ENCODE measurements around the gene GALNT18.

Gene GALNT18

GRCh38 chr11:11312738-11313137 lies 309.1 kb downstream of the GALNT18 start:
- Histone ChIP-seq H3K27me3 (ENCODE audit: low read length) (no peaks in the 10 kb centered on the region), H3K9me3 (ENCODE audit: insufficient read depth, low read length) (no peaks in the 10 kb centered on the region), H3K36me3 (ENCODE audit: low read length) (no peaks in the 10 kb centered on the region), H3K4me2 (ENCODE audit: low read depth, low read length, poor library complexity, severe bottlenecking) (no peak overlapping the region), H4K20me1 (ENCODE audit: low read depth, low read length) (no peaks in the 10 kb centered on the region), H2AFZ (ENCODE audit: low read depth, low read length, severe bottlenecking) (no peak overlapping the region), H3F3A (ENCODE audit: insufficient read depth) (no peaks in the 10 kb centered on the region), H3K79me2 (ENCODE audit: insufficient read depth, low read length) (no peaks in the 10 kb centered on the region), H3K9me2 (replicated peaks; ENCODE audit: insufficient read depth, low read length) (no peaks in the 10 kb centered on the region), H3K9ac (ENCODE audit: low read length) (no peak overlapping the region), H3K27ac (ENCODE audit: low read depth, low read length) (no peak overlapping the region), H3K4me3 (ENCODE audit: insufficient read depth, low read length, poor library complexity, severe bottlenecking) (no peak overlapping the region)
- no peak for TF ChIP-seq CTCF (IDR thresholded peaks at IDR 0.05; ENCODE audit: insufficient read depth, low read length, poor library complexity, severe bottlenecking)
- TF ChIP-seq EZH2phosphoT487 (conservative IDR thresholded peaks at IDR 0.05; ENCODE audit: low read length): no peak

GRCh38 chr11:11311169-11311568 lies 310.6 kb downstream of the GALNT18 start:
- H3F3A ChIP-seq (ENCODE audit: insufficient read depth): no peaks in the 10 kb centered on the region
- no peaks in the 10 kb centered on the region for H4K20me1 ChIP-seq (ENCODE audit: low read depth, low read length)
- H3K27ac ChIP-seq (ENCODE audit: low read depth, low read length): no peak overlapping the region
- no peaks in the 10 kb centered on the region for H3K27me3 ChIP-seq (ENCODE audit: low read length)
- no peak overlapping the region for H3K4me3 ChIP-seq (ENCODE audit: insufficient read depth, low read length, poor library complexity, severe bottlenecking)
- TF ChIP-seq CTCF (IDR thresholded peaks at IDR 0.05; ENCODE audit: insufficient read depth, low read length, poor library complexity, severe bottlenecking) (no peak), EZH2phosphoT487 (conservative IDR thresholded peaks at IDR 0.05; ENCODE audit: low read length) (no peak)
- no peaks in the 10 kb centered on the region for H3K9me2 ChIP-seq (replicated peaks; ENCODE audit: insufficient read depth, low read length)
- no peaks in the 10 kb centered on the region for H3K9me3 ChIP-seq (ENCODE audit: insufficient read depth, low read length)
- no peaks in the 10 kb centered on the region for H3K79me2 ChIP-seq (ENCODE audit: insufficient read depth, low read length)
- H3K36me3 ChIP-seq (ENCODE audit: low read length): no peaks in the 10 kb centered on the region
- H3K9ac ChIP-seq (ENCODE audit: low read length): no peak overlapping the region
- no peak overlapping the region for H3K4me2 ChIP-seq (ENCODE audit: low read depth, low read length, poor library complexity, severe bottlenecking)
- no peak overlapping the region for H2AFZ ChIP-seq (ENCODE audit: low read depth, low read length, severe bottlenecking)

DNA sequence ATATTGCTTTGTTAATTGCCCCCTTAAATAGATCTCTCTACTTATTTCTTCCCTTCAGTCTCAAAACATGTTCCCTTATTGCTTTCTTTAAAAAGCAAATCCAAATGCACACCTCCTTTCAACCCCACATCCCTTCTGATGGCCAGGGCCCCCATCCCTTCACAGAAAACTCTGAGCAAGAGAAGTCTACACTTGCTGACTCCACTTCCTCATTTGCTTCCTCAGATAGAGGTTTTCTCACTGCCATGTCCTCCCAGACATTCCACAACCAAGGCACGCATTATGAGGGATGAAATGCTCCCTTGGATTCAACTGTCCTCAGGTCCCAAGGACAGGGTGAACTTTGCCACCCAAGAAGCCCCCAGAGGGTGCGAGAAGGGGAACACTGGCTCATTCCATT lies 311.9 kb downstream of the GALNT18 start:
- Histone ChIP-seq H3K79me2 (ENCODE audit: insufficient read depth, low read length) (no peaks in the 10 kb centered on the region), H2AFZ (ENCODE audit: low read depth, low read length, severe bottlenecking) (no peak overlapping the region), H3F3A (ENCODE audit: insufficient read depth) (no peaks in the 10 kb centered on the region), H3K4me3 (ENCODE audit: insufficient read depth, low read length, poor library complexity, severe bottlenecking) (no peak overlapping the region), H3K9me2 (replicated peaks; ENCODE audit: insufficient read depth, low read length) (no peaks in the 10 kb centered on the region), H3K9me3 (ENCODE audit: insufficient read depth, low read length) (no peaks in the 10 kb centered on the region), H4K20me1 (ENCODE audit: low read depth, low read length) (no peaks in the 10 kb centered on the region), H3K36me3 (ENCODE audit: low read length) (no peaks in the 10 kb centered on the region), H3K4me2 (ENCODE audit: low read depth, low read length, poor library complexity, severe bottlenecking) (no peak overlapping the region), H3K27me3 (ENCODE audit: low read length) (no peaks in the 10 kb centered on the region), H3K27ac (ENCODE audit: low read depth, low read length) (no peak overlapping the region), H3K9ac (ENCODE audit: low read length) (no peak overlapping the region)
- TF ChIP-seq EZH2phosphoT487 (conservative IDR thresholded peaks at IDR 0.05; ENCODE audit: low read length): no peak
- TF ChIP-seq CTCF (IDR thresholded peaks at IDR 0.05; ENCODE audit: insufficient read depth, low read length, poor library complexity, severe bottlenecking): no peak

All from SU-DHL-6 (cell line).